ENCODE data around the gene RAX2.

DNA sequence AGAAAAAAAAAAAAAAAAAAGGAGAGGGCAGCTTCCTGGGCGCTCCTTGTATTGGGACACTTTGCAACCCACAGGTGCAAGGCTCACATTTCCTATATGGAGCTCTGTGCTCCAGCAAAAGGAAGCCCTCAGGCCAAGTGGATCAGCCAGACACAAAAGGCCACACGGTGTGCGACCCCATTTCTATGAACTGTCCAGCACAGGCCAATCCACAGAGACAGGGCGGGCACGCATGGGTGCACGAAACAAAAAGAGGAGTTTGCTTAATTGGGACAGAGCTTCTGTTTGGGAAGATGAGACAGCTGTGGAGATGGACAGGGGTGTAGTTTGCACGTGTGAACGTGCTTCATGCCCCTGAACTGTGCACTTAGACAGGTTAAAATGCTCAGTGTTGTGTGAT, 45.7 kb upstream of the RAX2 start:
- TF ChIP-seq ELF4 (IDR thresholded peaks at IDR 0.05): no peak
- TF ChIP-seq FOXK2 (IDR thresholded peaks at IDR 0.05): no peak
- no peak for TF ChIP-seq ARNT (IDR thresholded peaks at IDR 0.05)
- no peak for TF ChIP-seq BHLHE40 (IDR thresholded peaks at IDR 0.05; ENCODE audit: borderline replicate concordance)
- TF ChIP-seq SP1 (IDR thresholded peaks at IDR 0.05): no peak
- TF ChIP-seq HDGF (IDR thresholded peaks at IDR 0.05; ENCODE audit: borderline replicate concordance): no peak
- TF ChIP-seq, protein P1, sequence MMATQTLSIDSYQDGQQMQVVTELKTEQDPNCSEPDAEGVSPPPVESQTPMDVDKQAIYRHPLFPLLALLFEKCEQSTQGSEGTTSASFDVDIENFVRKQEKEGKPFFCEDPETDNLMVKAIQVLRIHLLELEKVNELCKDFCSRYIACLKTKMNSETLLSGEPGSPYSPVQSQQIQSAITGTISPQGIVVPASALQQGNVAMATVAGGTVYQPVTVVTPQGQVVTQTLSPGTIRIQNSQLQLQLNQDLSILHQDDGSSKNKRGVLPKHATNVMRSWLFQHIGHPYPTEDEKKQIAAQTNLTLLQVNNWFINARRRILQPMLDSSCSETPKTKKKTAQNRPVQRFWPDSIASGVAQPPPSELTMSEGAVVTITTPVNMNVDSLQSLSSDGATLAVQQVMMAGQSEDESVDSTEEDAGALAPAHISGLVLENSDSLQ (IDR thresholded peaks at IDR 0.05): no peak
- TF ChIP-seq TARDBP (IDR thresholded peaks at IDR 0.05): no peak
